ENCODE data around the gene AEN. TPM values are rescaled to one million over a fixed set of nuclear protein-coding genes. Genes with fewer than 3 reads are reported as not detected.

Gene AEN
- total and polyA plus RNA-seq, 2 of the 8 experiments (the other 6 are each of a cell fraction or from before 2014, with no cell fraction given), result 112 to 122 TPM

DNA sequence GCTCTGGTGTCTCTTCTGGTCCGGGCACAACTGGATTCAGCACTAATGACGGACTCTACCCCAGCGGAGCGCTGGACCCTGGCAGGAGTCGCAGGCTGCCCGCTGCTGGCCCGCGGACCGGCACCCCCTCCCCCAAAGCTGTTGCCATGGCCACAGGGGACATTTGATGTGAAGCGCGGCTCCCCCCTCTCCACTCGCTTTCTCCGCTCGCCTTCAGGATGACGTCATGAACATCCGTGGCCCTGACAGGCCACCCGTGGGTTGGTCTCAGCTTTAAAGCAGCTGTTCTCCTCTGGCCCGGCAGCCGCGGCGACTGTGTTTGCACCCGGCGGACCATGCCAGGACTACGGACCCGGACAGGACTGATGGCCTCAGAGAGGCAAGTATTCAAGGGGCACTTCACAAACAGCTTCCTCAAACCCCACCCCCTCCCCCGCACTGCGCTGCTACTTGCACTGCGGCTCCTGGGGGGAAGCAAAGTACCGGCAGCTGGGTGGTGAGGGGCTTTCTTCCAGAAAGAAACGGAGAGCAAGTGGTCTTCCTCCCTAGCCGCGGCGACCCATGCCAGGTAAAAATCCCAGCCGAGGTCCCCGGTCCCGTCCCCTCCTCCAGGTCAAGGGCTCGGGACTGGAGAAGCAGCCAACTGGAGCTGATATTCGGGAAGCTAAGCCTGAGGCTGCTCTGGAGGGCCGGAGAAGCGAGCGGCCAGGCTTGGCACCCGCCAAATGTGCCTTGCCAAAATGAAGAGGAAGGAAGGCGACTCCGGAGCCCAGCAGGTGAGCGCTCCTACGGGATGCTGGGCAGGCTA is 16.6 kb upstream of the AEN start:
- Histone ChIP-seq H3K79me2 (ENCODE audit: control insufficient read depth in 1 of 2, insufficient read depth in 2 of 2, low read length in 2 of 2) (no peaks in the 10 kb centered on the region), H3K4me3 (ENCODE audit: extremely low read depth in 1 of 4, insufficient read depth in 2 of 4, low read depth in 3 of 4, low read length in 4 of 4) (peak overlapping the region; percentile 15 to 61 (median 52); a peak in 7 of 8 replicates), H2BK20ac (ENCODE audit: low read length) (no peak overlapping the region), H4K8ac (ENCODE audit: extremely low read depth, insufficient read depth, low read length) (no peak overlapping the region), H2AK5ac (ENCODE audit: low read depth, low read length) (no peak overlapping the region), H3K4ac (replicated peaks; ENCODE audit: insufficient read length, low read depth, low read length) (no peak overlapping the region), H3K9ac (replicated peaks in 1 of 4; ENCODE audit: extremely low read depth in 1 of 4, low read depth in 3 of 4, low read length in 3 of 4) (no peak overlapping the region), H3K23me2 (ENCODE audit: low read depth, low read length) (peaks cover 25% of the 10 kb centered on the region; the same call in 1 of the 2 replicates), H3K9me3 (ENCODE audit: insufficient read depth in 2 of 2, low read depth in 1 of 2, low read length in 1 of 2) (no peaks in the 10 kb centered on the region), H2BK15ac (ENCODE audit: low read length) (no peak overlapping the region), H2AFZ (ENCODE audit: low read length) (no peak overlapping the region), H3K36me3 (ENCODE audit: control insufficient read depth in 2 of 4, insufficient read depth in 4 of 4, low read length in 3 of 4) (no peaks in the 10 kb centered on the region), H3K27ac (ENCODE audit: low read depth, low read length) (no peak overlapping the region), H3K56ac (replicated peaks; ENCODE audit: insufficient read length, low read depth, low read length) (no peak overlapping the region), H3K14ac (ENCODE audit: insufficient read length) (no peak overlapping the region), H3K27me3 (replicated peaks in 1 of 4; ENCODE audit: control insufficient read depth in 3 of 4, extremely low read depth in 1 of 4, insufficient read depth in 3 of 4, low read length in 3 of 4) (peaks cover 31 to 58% (median 49%) of the 10 kb centered on the region in 4 experiments), H3K23ac (ENCODE audit: insufficient read length) (no peak overlapping the region), H4K91ac (replicated peaks; ENCODE audit: insufficient read length, low read length) (no peak overlapping the region), H4K20me1 (replicated peaks in 1 of 2; ENCODE audit: control insufficient read depth in 1 of 2, insufficient read depth in 2 of 2, low read length in 2 of 2) (peaks cover 0 to 7% of the 10 kb centered on the region in 2 experiments), H3K18ac (ENCODE audit: extremely low read depth, low read length) (no peak overlapping the region; the same call in 1 of the 2 replicates), H2BK5ac (ENCODE audit: low read depth, low read length) (no peak overlapping the region), H3K79me1 (ENCODE audit: low read depth, low read length) (no peaks in the 10 kb centered on the region), H3K4me1 (replicated peaks in 1 of 4; ENCODE audit: control insufficient read depth in 3 of 4, insufficient read depth in 4 of 4, low read length in 3 of 4) (peaks cover 4 to 24% (median 16%) of the 10 kb centered on the region in 4 experiments), H2BK12ac (ENCODE audit: low read depth, low read length) (no peak overlapping the region; the same call in none of the 2 replicates), H2BK120ac (replicated peaks; ENCODE audit: low read depth, low read length) (no peak overlapping the region), H3K4me2 (ENCODE audit: insufficient read depth in 1 of 2, low read depth in 2 of 2, low read length in 2 of 2) (peak overlapping the region; percentile 94 to 95), H4K5ac (ENCODE audit: insufficient read length, low read depth, low read length) (no peak overlapping the region)
- CTCF ChIA-PET (ENCODE audit: partially characterized antibody), result interaction anchor here (0.5 to 1.7 kb wide), 12 partner anchors 10 to 357 kb away, joined by 3 to 5 read pairs (median 3); no protein-coding TSS in a partner anchor
- POLR2A ChIA-PET (ENCODE audit: partially characterized antibody), result interaction anchor here (1.1 to 1.3 kb wide), 2 partner anchors 24 to 31 kb away, joined by 3 read pairs; no protein-coding TSS in a partner anchor
- FAIRE-seq (no peak), DNase-seq (ENCODE audit: low read depth in 1 of 2, low spot score in 2 of 2) (no peak)
- WGBS, 2 experiments (ENCODE audit: extremely low coverage in 1 of 2, insufficient coverage in 1 of 2, insufficient read length in 1 of 2, insufficient replicate concordance in 2 of 2, low coverage in 1 of 2, low lambda C conversion rate in 2 of 2, missing lambda C conversion rate in 1 of 2), result 2% methylated on average over 46 of the region's 46 CpGs; no CpG with 5 or more reads in 1 of the 2 experiments
- TF ChIP-seq KDM4A (IDR thresholded peaks at IDR 0.05; ENCODE audit: low read depth, low read length, severe bottlenecking) (peak; percentile 26), SP2 (IDR thresholded peaks at IDR 0.05; ENCODE audit: low read length) (no peak), FOSL1 (IDR thresholded peaks at IDR 0.05; ENCODE audit: insufficient read depth, low read depth, low read length) (no peak), RNF2 (IDR thresholded peaks at IDR 0.05; ENCODE audit: borderline replicate concordance, low read depth, low read length, missing control alignments, poor library complexity, severe bottlenecking) (no peak), CREB1 (IDR thresholded peaks at IDR 0.05) (0 out of 2 replicates have a peak, but pooled peaks have one; percentile 9), SIRT6 (IDR thresholded peaks at IDR 0.05; ENCODE audit: low read length) (no peak), JUND (IDR thresholded peaks at IDR 0.05; ENCODE audit: low read length) (peak; percentile 78; the same call in 1 of the 2 replicates), TEAD4 (IDR thresholded peaks at IDR 0.05; ENCODE audit: low read depth, low read length) (no peak)
- TF ChIP-seq, protein P1, sequence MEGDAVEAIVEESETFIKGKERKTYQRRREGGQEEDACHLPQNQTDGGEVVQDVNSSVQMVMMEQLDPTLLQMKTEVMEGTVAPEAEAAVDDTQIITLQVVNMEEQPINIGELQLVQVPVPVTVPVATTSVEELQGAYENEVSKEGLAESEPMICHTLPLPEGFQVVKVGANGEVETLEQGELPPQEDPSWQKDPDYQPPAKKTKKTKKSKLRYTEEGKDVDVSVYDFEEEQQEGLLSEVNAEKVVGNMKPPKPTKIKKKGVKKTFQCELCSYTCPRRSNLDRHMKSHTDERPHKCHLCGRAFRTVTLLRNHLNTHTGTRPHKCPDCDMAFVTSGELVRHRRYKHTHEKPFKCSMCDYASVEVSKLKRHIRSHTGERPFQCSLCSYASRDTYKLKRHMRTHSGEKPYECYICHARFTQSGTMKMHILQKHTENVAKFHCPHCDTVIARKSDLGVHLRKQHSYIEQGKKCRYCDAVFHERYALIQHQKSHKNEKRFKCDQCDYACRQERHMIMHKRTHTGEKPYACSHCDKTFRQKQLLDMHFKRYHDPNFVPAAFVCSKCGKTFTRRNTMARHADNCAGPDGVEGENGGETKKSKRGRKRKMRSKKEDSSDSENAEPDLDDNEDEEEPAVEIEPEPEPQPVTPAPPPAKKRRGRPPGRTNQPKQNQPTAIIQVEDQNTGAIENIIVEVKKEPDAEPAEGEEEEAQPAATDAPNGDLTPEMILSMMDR (IDR thresholded peaks at IDR 0.05; ENCODE audit: control extremely low read depth in 1 of 3, insufficient read depth in 1 of 3, low read depth in 1 of 3, low read length in 3 of 3), result no peak
